CD4-positive, alpha-beta T cell treated with Interleukin-15 for 4 hours (primary cell): ENCODE results near the gene NFKB2.

Experiments
- DNase-seq: peaks from one replicate; pipeline ENCODE4 v3.0.0-alpha.2; 2020; ENCODE audit warnings: low spot score

The NFKB2 gene

DNA sequence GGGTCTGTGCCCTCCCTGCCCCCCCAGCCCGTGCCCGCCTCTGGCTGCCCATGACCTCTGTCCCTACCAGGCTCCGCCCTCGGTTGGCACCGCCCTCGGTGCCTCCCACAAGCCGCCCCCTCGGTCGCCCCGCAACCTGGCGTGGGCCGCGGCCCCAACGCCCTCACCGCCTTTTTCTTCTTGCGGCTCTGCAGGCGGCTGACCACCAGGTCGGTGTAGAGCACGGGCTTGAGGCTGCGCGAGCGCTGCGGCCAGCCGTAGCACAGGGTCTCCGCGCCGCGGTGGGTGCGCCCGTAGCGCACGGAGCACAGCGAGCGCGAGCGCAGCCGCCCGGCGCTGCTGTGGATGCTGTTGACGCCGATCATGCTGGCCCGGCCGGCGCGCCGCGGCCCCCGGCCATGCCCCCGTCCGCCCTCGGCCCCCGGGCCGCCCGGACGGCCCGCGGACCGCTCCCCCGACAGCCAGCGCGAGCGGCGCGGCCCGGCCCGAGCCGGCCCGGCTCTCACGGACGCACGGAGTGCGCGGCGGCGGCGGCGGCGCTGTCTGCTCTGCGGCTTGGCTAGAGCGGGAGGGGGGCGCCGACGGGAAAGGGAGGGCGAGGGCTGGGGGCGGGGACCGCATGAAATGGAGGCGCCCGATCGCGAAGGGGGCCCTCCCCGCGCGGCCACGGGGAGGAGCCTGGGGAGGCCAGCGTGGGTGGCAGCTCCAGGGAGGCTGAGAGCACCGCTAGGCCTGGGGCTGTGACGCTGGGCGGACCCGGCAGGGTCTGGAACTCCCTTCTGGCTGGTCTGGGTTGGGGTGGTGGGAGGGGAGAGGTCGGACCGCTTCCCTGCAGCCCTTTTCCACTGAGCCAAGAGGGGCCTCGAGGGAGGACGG is 13.5 kb downstream of the NFKB2 start:
- peak; percentile 62 for DNase-seq

DNA sequence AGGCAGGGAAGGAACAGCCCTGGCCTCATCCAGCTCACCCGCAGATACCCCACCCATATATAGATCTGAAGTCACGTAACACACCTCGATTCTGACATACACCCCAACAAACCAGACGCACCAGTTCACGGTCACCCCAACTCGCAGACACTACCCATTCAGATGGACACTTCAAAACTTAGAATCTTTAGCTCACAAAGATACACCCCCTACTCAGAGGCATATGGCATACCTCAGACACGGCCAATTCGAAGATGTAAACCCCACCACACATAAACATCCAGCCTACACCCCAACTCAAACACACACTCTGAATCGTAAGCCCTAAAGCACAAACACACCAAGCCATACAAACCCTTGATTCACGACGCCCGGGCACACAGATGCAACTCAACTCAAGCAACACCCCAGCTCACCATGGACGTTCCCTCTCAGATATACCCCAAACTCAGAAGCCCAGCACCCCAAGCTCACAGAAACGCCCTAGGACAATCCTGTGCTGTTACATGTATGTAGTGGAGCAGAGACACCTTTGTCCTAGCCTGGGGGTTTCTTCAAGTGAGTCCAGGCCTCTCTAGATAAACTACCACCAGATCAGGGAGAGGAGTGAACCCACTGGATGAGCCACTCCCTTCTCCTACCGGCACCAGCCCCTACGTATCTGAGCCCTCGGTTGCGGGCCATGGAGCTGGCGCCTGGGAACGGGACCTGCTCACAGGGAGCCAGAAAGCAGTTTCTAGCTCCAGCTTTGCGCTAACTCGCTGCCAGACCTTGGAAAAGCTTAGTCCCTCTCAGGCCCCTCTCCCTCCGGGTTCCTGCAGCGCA is 14.3 kb downstream of the NFKB2 start:
- no peak for DNase-seq

DNA sequence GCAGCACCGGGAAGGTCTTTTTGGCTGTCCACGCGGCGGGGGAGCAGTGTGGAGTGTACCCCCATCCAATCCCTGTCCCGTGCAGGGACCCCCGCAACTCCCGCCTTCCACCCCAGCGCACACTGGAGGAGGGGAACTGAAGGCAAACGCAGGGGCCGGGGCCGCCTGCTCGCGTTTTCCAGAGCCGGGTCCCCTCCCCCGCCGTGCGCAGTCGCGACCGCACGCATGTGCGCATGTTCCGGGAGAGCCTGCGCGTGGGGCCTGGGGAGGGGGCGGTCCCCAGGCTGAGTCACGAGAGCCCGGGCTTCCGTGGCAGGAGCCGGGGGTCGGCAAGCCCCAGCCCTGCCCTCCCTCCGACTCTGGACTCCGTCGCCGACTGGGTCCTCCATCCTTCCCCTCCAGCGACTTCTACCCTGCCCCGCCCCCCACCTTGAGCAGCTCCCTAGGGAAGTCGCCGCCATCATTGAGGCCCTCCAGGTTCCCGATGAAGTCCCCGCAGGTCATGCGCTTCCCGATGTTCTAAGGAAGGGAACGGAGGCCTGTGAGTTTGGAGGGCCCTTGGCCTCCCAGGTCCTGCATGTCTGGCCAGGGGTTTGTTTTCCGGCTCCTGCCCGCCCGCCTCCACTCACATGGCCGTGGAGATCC is 15.0 kb downstream of the NFKB2 start:
- DNase-seq = no peak

DNA sequence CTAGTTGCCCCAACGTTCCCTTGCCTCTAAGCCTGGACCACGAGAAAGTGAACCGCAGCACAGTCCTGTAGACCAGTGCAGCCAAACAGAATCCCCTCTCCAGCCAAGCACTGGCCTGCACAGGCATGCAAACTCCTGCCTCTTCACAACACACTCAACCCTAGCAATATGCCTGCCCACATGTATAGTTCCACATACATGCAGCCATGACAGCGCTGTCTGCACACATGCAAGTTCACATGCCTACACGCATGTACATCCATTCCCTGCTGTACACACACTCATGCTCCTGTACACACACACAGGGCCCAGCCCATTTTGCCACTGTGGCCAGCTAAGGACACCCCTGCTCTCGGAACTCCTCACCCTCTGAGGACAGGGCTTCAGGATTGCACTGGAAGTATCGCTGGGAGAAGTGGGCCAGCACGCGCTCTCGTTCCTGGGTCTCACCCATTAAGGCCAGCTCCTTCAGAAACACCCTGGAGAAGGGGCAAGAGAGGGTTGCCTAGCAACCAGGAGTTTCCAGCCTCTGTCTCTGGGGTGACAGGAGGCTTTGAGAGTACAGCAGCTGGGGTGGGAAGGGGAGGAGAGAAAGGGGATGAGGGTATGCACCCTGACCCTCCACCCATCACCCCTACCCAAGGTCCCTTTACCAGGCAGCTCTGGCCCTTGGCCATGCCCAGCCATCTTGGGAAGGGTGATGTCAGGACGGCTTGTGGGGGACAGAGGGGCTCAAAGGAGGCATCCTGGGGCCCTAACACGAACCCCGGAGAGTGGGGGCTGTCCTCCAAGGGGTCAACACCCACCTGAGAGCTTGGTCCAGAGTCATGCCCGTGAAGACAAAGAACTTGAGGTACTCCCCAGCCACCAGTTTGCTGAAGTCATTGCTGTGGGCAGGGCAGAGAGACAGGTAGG is 16.1 kb downstream of the NFKB2 start:
- no peak for DNase-seq

DNA sequence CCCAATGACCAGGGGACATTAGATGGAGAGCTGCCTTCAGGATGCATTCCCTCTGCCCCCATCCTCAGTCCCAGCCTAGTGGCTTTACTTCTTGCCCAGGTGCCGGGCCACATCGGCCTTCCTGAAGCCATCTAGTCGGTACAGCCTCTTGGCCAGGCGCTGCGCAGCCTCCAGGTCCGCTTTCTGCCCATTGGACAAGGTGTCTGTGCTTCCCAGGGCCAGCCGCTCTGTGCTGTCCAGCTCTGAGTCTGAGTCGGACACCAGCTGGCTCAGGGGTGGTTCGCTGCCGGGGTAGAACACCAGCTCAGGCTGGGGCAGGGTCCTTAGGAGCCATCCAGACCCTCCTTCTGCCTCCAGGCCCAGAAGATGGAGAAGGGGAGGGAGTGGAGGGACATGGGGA is 16.8 kb downstream of the NFKB2 start:
- no peak for DNase-seq

DNA sequence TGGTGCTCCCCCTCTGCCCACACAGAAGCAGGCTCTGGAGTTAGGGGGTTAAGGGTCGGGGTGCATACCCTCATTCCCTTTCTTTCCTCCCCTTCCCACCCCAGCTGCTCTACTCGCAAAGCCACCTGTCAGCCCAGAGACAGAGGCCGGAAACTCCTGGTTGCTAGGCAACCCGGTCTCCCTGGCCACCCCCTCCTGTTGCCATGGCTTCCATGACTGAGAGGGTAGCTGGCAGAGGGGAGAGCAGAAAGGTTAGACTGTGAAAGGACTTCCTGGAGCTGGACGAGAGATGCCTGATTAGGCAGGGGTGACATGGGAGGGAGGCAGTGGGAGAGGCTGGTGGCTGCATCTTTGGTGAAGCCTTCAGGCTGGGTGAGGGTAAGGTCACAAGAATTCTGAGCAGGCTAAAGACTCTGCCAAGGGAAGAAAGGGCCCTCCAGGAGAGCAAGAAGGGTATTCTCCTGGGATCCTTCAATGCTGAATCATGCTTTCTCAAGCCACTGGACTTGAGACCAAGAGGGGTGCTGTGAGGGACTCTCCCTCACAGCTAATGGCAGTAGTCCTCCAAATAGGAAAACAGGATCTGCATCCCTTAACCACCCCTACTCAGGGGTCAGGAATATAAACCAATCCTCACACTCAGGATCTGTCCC is 17.7 kb downstream of the NFKB2 start:
- DNase-seq = peak; percentile 38

DNA sequence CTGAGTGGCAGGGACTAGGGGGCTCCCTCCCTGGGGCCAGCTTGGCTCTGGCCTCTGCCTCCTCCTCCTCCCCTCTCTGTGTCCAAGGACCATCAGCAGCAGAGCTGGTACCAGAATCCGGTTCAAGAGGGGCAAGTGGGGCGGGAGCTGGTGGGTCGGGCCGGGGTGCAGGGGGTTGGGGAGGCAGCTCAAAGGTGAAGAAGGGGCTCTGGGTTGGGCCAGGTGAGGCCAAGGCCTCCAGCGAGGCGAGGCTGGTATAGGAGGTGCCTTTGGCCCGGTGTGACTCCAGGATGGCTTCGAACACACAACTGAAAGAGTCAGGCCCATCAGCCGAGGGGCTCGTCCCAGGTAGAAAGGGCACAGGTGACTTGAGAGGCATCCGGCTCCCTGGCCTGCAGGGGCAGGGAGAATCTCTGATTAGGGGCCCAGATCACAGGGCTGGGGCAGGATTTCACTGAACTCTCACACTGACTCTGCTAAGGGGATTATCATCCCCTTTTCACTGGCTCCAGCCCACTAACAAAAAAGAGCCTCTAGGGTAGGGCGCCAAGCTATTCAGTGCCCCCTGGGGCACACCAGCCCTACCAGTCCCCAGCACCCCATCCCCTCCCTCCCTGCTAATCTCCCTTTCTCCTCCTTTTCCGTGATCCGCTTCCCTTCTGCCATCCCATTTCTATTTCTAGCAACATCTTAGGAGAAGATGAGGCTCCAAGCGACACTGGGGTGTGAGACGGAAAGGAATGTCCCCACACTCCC is 18.5 kb downstream of the NFKB2 start:
- DNase-seq = no peak

DNA sequence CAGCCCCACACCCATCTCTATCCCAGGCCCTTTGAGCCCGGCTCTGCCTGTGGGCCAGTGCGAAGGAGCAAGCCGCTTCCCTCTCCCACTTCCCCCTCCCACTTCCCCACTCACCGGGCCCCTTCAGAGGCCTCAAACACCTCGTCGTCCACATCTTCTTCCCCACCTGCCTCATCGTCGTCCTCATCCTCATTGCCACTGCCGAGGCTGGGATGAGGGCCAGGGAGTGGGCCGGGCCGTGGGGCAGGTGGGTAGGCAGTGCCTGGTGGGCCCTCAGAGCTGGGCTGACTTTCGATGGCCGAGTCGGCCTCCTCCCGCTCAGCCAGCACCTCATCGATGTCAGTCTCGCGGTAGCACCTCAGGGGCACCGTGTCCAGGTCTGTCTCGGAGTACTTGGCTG is 19.2 kb downstream of the NFKB2 start:
- no peak for DNase-seq

DNA sequence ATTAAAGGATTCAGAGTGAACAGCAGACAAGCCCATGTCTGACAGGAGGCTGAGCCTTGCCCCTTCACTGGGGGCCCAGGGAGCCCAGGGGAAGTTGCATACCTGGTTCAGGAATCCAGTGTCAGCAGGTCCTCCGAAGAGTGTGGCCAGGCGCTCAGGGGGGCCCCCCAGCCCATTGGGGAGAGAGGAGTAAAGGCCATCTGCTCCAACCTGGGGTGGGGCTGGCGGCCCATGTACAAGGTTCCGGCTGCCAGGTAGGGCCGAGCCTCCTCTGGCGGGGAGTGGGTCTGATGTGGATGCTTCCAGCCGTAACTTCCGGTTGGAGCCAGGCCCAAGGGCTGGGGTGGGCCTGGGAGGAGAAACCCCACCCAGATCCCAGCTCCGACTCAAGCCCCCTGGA is 20.8 kb downstream of the NFKB2 start:
- no peak for DNase-seq

DNA sequence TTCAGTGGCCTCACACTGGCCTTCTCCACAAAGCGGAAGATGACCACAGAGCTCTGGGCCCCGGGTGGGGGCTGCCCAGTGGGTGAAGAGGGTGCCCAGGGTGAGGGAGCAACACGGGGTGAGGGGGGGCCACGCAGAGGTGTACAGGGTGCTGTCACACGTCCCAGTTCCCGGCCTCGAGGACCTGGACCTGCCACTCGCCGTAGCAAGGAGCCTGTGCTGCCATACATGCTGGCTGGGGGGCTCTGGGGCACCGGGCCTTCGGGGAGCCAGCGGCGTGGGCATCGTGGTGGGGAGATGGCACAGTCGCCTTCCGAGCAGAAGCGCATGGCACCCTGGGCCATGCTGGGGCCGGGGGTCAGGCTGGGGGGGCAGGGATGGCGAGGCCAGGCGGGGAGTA is 21.2 kb downstream of the NFKB2 start:
- no peak for DNase-seq

DNA sequence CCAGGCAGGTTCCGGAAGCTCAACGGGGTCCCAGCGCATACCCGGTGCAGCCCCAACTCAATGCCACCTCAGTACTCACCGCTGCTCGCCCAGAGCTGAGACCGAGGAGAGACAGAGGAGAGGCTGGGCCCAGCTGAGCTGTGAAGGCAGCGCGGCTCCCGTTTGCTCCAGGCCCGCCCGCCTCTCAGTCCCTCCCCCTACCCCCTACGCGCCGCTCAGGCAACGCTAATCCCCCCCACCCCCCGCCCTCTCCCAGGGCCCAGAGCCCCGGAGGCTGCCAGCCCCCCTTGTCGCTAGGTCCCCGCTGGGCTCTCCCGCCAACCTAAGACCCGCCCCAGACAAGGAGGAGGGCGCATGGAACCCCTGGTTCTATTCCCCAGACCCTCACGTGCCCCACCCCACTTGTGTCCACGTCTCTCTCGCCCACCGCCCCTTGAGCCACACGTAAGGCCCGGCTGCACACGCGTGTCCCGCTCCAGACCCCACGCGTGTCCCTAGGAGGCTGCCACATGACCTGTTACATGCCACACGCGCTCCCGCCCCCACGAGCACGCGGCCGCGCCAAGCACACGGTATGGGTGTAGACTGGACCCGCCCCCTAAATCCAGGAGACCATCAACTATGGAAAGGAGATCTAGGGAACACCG is 23.2 kb downstream of the NFKB2 start, which contains the start of gene PSD:
Gene PSD (minus strand): TSS at position 164 of the 647 bp plus-strand sequence. CDS start 1,747 bp downstream, outside the sequence.
- DNase-seq = no peak

DNA sequence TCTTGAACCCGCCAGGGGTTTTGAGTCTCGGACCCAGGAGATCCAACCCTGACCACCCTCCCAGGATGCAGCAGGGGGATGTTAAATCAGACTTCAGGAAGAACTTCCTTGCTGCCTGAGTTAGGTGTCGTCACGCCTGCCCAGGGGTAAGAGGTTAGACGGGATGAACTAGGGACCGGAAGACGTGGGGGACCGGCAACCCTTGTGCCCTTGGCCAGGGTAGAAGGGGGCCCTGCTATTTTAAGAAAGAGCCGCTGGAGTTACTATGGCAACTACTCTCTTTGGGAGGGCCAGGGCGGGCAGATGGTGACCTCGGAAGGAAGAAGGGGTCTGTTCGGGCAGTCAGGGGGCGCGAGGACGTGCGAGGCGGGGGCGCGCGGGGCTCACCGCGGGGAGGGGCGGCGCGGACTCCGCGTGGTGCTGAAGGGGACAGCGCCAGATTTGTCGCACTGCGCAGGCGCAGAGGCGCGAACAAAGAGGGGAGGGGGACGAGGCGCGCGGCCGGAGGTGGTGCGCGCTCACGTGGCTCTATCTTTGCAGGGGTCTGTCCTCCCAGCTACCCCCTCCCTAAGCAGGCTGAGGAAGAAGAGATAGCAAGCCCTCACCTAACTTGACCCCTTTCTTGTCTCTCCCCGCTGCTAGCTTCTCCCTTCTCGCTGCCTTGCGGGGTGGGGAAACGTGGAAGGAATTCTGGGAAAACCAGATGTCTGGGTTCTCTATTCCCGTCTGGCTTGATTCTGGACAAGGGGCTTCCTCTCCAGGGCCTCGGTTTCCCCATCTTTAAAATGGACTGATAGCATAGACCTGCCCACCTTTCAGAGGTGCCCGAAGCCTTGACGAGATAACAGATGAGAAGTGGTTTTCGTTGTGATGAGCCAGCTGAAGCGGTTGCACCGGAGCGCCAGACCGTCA is 24.0 kb downstream of the NFKB2 start:
- DNase-seq = peak; percentile 62

DNA sequence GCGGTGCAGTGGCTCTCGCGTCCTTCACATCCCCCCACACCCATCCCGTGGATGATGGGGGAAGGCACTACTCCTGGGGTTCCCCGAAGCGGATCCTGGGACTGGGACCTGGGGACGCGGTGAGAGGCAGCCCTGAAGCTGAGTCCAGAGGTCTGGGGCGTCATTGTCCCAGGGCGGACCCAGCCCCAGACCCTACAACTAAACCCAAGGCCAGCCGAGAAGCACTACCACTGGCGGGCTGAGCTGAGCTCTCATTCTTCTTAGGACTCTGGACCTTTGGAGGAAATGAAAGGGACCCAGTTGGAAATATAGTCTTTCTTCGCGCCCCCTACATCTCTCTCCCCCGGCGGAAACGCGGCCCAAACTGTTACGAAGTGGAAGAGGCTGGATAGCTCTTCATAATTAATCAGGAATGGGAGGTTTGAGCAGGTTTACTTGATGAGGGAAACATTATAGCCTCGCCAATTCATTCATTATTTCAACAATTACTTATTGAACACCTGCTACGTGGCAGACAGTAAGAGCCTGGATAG is 24.7 kb downstream of the NFKB2 start:
- DNase-seq = no peak

DNA sequence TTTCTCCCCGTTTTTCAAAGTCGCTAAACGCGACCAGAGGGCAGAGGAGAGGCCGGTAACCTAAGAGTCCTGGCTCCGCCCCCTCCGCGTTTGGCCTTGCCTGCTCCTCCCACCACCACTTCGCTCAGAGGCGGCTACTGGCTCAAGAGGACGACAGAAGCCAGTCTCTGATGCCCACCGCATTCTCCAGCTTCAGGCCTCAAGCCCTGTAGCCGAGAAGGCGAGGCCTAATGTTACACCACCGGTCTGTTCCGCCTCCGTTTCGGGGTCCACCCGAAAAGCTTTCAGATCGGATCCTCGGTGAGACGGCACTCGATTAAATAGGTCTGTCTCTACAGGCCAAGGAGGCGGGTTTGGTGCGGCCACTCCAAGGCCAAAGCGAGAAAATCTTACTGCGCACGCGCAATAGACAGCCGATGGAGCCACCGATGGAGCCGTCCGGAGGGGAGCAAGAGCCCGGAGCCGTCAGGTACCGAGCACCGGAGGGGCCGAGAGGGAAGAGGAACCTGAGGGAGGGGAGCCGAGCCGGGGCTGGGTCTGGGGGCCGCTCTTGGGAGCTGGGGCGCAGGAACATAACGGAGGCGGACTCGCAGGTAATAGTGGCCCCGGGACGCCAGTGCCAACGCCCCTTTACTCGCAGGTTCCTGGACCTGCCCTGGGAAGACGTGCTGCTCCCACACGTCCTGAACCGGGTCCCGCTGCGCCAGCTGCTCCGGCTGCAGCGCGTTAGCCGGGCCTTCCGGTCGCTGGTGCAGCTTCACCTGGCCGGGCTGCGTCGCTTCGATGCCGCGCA is 25.4 kb downstream of the NFKB2 start, which contains the start of gene FBXL15:
Gene FBXL15 (plus strand): TSS at position 123 of the 793 bp plus-strand sequence. CDS start 294 bp downstream, at position 417.
- peak; percentile 97 for DNase-seq

DNA sequence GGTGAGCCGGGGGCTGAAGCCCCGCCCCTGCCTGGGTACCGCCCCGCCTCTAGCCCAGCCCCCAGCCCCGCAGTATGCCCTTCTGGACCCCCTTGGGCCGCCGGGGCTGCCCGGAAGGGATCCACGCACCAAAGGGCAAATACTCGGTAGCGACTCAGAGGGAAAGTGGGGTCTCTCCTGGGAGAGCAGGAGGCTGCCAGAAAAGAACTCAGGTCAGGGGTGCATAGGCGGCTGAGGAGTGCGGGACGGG is 25.9 kb downstream of the NFKB2 start:
- no peak for DNase-seq

DNA sequence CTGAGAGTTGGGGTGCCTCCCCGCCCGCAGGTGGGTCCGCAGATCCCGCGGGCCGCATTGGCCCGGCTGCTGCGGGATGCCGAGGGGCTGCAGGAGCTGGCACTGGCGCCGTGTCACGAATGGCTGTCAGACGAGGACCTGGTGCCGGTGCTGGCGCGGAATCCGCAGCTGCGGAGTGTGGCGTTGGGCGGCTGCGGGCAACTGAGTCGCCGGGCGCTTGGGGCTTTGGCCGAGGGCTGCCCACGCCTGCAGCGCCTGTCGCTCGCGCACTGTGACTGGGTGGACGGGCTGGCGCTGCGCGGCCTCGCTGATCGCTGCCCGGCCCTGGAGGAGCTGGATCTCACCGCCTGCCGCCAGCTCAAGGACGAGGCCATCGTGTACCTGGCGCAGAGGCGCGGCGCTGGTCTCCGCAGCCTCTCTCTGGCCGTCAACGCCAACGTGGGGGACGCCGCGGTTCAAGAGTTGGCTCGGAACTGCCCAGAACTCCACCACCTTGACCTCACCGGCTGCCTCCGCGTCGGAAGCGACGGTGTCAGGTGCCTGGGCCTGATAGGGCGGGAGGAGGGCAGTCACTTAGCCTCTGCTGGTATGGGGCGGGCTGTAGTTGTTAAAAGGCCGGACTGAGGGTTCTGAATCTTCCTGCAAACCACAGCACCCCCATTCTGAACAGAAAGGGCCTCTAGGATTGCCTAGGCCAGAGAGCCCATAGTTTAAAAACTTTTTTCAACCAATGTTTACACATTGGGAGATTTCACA is 26.4 kb downstream of the NFKB2 start:
- DNase-seq = no peak
